IPS-11a (cell line): Measurements from ENCODE around the gene ZFPL1.

Source experiments
- H3K4me3 ChIP-seq: one replicate; pipeline ENCODE4 v1.5.1; 2013; ENCODE audit warnings: low read depth, low read length, control low read depth

The ZFPL1 gene

DNA sequence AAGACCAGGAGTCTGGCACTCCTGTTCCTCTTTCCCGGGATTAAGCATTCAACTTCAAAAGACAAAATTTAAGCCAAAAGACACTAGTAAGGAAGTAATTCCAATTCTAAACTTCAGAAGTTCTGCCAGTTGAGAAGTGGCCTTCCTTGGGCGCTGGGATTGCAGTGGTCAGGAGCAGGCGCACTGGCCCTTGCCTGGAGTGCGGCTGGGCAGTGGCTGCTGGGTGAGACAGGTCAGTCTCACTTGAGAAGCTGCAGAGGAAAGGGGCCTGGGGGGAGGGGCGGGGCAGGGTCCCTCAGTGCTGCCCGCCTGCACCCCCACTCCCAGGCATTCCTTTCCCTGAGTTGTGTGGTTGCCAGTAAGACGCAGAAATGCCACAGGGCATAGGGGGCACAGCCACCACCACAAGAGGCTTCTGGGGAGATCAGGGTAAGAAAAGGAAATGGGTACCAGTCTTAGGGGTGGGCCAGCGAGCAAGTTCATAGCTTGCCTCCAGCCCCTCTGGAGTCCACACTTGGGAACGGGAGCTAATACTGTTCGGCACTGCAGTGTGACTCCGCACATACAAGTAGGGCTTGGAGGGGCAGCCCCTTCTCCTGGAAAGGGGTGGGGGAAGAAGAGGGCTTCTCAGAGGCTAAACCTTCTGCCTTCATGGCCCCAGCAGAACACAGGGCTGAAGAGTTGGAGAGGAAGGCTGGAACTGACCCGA lies 43.6 kb downstream of the ZFPL1 start:
- no peak overlapping the region for H3K4me3 ChIP-seq

DNA sequence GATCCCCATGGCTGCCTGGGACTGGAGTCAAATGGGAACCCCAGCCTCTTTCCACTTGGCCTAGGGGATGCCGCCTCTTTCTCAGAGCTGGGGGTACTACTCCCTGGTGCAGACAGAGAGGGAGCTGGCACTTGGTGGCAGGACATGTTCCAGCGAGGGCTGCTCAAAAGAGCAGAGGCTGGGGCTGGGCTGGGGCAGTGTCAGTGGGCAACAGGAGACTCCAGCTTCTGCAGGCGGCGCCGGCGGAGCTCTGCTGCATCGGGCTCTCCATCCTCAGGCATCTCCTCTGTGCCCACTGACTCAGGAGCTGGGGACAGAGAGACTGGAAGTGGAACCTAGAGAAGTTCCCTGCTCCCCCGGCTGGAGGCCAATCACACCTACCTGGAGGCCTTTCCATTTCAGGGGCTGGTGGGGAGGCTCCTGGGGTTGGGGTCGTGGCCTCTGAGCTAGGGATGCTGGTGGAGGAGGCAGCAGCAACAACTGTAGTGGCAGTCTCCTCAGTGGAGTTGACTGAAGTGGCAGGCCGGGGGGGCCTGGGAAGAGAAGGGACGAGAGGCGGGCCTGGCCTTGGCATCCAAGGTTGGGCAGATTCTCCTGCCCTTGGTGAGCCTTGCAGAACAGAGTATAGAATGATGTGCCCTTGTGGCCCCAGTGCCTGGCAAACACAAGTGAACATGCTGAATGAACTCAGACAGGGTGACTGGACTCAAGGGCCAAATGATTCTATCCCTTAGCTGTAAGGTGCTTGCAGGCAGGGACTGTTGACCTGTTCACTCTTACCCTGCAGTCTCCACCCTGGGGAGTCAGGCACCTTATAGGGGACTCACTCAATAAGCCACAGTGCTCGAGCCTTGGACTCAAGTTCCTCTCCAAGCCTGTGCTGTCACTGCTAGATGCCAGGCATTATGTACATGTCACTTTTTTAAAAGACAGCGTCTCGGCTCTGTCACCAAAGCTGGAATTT lies 44.4 kb downstream of the ZFPL1 start:
- H3K4me3 ChIP-seq = no peak overlapping the region

DNA sequence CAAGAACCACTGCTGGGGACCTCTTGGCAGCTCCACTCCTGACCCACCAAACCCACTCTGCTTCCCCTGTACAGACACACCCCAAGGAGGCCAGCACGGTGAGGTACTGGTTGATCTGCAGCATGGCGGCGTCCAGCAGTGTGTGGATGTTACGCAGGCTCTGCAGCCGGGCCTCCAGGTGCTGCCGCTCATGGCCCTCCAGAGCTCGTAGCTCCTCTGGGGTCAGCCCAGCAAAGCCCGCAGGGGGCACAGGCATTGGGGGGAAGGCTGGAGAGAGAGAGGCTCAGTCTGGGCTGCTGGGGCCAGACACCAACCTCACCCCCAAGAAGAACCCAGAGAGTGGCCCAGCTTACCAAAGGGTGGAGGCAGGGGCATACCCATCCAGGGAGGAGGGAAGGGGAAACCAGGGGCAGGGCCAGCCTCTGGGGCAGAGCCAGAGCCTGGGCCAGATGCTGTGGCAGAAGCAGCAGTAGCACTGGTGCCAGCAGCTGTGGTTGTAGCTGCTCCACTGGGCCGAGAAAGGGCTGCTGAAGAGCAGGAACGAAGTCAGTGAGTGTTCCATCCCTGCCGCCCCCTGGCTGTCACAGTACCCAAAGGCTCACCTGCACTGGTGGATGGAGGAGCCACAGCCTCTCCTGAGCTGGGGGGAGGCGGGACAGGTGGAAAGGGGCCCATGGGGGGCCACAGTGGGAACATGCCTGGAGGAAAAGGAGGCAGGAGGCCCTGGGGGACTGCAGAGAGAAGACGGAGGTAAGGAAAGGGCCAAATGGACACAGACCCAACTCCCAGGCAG lies 45.8 kb downstream of the ZFPL1 start:
- H3K4me3 ChIP-seq = no peak overlapping the region

DNA sequence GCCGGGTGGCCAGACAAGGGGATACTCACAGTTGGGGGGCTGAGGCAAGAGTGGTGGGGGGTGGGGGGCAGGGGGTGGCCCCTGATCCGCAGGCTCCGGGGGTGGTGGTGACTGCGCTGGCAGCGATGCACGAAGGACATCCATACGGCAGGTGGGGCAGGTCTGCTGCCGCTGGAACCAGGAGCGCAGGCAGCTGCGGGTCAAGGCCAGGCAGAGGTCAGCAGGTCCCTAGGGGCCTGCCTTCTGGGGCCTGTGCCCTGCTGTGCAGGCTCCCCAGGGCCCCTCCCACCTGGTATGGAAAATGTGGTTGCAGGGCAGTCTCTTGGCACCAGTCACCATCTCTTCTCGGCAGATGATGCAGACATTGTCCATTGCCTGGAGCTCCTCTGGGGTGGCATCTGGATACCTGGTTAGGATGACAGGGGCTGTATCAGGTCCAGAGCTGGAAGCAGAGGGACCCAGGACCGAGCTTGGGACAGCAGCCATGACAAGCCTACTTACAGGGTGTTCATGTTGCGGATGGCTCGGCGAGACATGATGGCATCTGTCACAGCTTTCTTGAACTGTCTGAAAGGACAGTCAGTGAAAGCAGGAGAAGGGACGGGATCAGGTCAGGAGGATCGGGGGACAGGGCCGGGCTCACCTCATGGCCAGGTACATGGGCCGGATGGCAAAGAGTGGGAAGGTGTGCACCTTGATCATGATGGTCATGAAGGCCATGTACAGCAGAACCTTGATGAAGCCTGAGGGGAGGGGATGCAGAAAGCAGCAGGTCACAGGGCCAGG lies 46.8 kb downstream of the ZFPL1 start:
- H3K4me3 ChIP-seq = no peak overlapping the region

DNA sequence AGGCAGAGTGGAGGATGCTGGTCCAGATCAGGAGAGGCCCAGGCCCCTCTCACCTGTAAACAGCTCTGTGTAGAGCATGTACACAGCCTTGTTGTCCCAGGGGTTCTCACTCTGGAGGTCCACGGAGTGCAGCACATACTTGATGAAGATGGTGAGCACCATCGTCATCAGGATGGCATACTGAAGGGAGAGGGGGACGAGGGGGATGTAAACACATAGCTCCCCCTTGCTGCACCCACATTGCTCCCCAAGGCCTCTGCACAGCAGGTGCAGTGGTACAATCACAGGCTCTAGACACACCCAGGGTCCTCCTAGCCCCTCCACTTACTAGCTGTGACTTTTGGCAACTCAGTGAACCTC lies 47.4 kb downstream of the ZFPL1 start:
- no peak overlapping the region for H3K4me3 ChIP-seq

DNA sequence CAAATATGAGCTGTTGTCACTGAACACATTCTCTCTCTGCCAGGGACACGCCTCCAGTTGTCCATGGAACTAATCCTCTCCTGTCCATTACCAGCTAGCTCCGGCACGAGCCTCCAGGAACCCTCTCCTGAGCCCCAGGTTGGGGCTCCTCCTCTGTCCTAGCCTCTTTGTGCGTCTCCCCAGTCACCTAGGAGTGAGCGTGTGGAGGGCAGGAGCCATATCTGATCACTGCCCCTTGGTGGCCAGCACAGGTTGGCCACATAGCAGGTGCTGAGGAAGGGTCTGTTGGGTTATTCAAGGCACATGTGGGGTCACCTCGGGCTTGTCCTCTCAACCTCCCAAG lies 47.8 kb downstream of the ZFPL1 start:
- H3K4me3 ChIP-seq = no peak overlapping the region

DNA sequence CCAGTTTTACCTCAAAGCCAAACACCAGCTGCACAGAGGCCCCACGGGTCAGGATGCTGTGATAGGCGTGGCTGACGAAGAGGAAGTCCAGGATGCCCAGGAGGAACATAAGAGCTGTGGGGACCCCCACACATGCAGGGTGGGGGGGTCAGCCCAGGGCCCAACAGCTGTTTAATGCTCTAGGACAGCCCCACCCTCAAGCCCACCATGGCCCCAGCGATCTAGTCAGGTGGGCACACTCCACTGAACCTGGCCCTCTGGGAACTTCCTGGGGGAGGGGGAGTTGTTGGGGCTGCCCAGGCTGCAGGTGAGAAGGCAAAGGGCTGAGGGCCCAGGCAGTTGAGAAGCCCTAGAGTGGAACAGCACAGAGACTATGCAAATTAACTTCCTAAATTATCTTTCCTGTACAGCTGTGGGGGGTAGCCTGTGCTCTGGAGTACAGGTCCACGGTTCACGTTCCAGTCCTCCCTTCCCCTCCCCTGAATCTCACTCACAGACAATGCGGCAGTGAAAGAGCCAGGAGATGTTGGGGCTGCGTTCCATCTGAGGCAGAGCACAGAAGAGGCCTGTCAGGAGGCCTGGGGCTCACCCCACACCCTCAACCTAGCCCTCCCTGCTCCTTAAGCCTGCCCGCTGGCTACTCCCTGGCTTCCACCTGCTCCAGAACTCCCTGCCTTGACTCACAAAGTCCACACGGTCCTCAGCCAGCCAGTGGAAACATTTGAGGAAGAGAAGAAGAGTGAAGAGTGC lies 48.4 kb downstream of the ZFPL1 start:
- no peak overlapping the region for H3K4me3 ChIP-seq

DNA sequence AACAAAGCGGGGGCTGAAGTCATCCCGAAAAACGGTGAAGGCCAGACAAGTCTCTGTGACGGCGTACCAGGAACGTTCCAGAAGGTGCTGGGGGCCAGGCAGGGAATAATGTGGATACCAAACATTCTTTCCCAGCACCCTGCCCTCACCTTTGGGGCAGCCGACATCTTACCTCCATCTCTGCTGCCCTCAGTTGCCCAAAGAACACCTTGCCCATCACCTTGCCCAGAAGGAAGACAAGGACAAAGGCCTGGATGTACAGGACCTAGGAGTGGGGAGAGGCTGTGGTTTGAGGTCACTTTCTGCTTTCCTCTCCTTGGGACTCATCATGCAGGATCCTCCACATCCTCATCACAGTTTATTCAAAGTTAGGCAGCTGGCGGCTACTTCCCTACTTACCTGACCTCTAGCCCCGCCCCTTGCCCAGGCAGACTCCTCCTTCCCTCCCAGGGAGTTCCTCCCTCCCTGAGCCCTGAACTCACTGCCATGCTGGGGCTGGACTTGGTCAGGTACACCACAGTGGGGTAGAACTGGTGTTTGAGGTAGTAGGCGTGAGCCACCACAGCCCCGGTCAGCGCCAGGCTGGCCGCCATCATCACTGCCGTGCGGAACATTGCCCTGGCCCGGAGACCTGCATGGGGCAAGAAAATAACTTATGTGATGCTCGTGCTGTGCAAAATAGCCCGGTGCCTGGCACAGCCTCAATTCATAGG lies 49.1 kb downstream of the ZFPL1 start:
- H3K4me3 ChIP-seq = peak overlapping the region; percentile 94

DNA sequence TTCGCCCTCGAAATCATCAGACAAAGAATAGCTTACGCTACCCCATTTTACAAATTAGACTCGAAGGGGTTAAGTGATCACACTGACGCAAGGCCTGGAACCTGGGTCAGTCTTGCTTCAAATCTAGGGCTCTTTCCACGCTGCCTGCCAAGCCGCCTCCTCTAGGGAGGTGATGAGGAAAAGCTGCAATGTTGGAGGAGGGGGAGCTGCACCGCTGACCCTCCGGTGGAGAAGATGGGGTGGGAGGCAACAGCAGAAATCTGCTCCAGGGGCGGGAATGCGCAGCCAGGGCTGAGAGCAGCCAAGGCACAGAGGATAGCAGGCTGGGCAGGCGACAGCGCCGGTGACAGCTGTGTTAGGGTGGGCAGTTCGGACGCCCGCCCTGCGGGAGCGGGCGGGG lies 49.7 kb downstream of the ZFPL1 start:
- H3K4me3 ChIP-seq = peak overlapping the region; percentile 94

DNA sequence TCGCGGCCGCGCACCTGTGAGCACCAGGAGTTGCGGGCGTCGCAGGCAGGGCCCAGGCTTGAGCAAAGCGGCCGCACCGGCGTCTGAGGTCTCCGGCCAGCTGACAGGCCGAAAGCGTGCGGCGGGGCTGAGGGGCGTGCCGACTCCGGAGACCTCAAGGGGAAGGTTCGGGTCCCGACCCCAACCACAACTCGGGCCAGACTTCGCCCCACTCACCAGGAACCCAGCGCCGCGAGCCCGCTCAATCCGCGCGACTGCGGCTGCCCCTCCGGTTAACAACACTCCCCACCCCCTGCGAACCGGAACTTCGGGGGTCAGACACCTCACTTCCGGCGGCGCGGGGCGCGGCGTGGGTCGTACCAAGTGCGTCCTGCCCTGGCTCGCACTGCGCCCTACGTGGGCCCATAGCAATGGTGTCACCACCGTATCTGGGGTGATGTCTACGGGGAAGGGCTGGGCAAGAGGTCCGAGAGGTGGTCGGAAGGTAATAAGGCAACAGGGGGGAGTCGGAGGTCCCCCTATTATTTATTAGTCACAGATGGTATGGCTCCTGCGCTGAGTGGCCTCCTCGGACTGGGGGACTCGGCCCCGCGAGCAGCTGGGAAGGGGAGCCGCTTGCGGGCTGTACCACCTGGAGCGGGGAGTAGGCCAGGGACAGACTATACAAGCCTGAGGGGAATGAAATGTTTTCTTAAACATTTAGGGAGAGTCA lies 50.4 kb downstream of the ZFPL1 start, which contains the start of gene SYVN1:
TSS of gene SYVN1 (minus strand) at position 280 of the 712 bp plus-strand sequence. CDS start 918 bp downstream, outside the sequence.
- peak within 1 kb of the TSS; percentile 94 for H3K4me3 ChIP-seq

DNA sequence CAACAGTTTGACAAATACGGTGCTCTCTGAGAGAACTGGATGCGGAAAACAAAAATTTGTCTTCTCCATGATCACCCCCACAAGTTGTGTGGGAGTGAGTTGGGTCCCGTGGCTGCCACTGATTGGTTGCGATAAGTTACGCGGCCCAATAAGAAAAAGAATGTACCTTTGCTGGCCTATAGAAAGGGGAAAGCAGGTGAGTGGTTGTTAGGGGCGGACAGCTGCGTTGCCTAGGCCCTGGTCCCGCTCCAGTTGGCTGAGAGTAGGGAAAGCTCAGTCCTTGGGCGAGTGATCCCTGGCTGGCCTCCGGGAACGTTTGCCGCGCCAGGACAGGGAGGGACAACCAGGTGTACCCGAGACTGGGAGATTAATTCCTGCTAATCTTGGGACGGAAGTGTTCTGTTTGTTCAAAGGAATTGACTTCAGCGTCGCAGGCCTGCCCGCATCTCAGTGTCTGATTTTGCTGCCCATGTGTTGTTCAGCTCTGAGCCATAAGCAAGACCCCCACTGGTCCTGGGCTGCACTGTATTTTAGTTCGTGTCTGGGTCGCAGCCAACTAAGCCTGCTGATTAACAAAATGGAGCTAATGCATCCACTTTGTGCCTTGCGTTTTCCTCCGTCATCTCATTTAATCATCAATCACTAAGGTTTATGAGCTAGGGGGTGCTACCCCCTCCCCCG lies 51.1 kb downstream of the ZFPL1 start:
- H3K4me3 ChIP-seq = peak overlapping the region; percentile 94

DNA sequence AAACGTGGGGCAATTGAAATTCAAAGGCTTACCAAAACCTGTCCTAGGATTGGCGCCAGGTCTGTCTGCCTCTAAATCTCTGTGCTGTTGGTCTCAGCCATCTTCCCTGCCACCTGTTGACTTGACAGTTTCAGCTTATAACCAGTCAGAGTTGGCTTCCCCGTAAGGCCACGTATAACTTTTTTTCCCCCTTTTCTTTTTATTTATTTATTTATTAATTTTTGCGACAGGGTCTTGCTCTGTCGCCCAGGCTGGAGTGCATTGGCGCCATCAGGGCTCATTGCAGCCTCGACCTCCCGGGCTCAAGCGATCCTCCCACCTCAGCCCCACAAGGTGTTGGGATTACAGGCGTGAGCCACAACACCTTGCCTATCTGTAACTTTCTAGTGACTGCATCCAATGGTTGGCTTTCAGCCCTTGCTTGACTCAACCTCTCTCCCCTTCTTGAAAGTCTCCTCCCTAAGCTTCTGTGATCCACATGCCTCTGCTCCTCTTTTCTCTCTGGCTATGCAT lies 51.7 kb downstream of the ZFPL1 start:
- peak overlapping the region; percentile 94 for H3K4me3 ChIP-seq

DNA sequence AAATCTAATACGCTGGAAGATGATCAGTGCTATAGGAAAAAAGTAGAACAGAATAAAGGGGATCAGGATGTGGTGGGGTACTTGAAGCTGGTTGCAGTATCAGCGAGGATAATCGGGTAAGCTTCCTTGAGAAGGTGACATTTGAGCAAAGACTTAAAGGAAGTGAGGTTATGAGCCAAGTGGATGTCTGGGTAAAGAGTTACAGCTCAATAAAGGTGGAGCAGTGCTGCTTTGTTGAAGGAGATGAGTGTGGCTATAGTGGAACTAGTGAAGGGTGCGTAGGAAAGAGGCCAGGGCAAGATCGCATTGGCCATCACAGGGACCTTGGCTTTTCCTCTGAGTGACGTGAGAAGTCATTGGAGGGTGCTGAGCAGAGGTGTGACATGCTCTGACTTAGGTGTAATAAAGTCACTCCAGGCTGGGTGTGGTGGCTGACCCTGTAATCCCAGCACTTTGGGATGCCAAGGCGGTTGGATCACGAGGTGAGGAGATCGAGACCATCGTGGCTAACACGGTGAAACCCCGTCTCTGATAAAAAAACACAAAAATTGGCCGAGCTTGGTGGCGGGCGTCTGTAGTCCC lies 52.6 kb downstream of the ZFPL1 start:
- H3K4me3 ChIP-seq = no peak overlapping the region
